NT2/D1 (cell line): ENCODE results near the gene TLK2.

Experiments
- SUZ12 ChIP-seq: IDR thresholded peaks from 2 replicates; pipeline ENCODE4 v1.6.1; 2011; ENCODE audit not compliant: insufficient read length, insufficient read depth; ENCODE audit errors: extremely low read depth
- YY1 ChIP-seq: IDR thresholded peaks from 2 replicates; pipeline ENCODE4 v1.6.1; 2011; ENCODE audit not compliant: insufficient read length, insufficient read depth
- ZNF274 ChIP-seq: IDR thresholded peaks from 2 replicates; pipeline ENCODE4 v1.6.1; 2011; ENCODE audit warnings: mild to moderate bottlenecking, low read depth, low read length

- no peak for TF ChIP-seq YY1
- no peak for TF ChIP-seq ZNF274
- no peak for TF ChIP-seq SUZ12
These were observed 113.9 kb downstream of the TLK2 start for GRCh38 chr17:62592341-62593099.
